NCI-H2196 (cell line): Measurements from ENCODE around the gene HPS6.
"Not testable (repeated sequence)": the region's sequence is repeated elsewhere in the genome, so short reads cannot be mapped to it uniquely, and the experiment has no call there.

ENCODE experiments used
- DNase-seq: peaks from one replicate; lab custom pipeline; 2025; ENCODE audit not compliant: unreplicated experiment; lab: John Stamatoyannopoulos, UW

Gene HPS6

DNA sequence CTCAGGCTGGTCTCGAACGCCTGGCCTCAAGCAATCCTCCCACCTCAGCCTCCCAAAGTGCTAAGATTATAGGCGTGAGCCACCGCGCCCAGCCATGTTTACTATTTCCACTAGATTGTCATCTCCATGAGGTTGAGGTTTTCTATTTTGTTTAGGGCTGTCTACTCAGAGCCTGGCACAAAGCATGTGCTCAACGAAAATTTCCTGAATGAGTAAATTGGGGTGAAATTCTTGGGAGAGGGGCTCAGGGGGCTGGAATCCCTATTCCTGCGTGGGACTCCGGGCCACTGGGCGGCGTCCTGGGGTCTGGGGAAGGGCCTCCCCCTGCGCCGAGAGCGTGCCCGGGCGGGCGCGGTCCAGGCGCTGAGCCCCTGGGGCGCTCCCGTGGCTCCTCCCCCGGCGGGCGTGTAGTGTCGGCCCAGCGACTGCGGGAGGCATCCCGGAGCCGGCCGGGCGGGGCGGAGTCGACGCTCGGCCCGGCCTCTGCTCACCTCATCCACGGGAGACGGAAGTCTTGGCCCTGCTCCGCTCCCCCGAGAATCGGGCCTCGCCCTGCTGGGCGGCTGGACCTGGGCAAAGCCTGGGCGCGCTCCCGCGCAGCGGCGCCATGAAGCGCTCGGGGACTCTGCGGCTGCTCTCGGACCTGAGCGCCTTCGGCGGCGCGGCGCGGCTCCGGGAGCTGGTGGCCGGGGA, at the start of gene HPS6:
HPS6 (plus strand) TSS at position 482 of the 693 bp plus-strand sequence; CDS start at position 608, 126 bp downstream.
- DNase-seq: peak; percentile 71

DNA sequence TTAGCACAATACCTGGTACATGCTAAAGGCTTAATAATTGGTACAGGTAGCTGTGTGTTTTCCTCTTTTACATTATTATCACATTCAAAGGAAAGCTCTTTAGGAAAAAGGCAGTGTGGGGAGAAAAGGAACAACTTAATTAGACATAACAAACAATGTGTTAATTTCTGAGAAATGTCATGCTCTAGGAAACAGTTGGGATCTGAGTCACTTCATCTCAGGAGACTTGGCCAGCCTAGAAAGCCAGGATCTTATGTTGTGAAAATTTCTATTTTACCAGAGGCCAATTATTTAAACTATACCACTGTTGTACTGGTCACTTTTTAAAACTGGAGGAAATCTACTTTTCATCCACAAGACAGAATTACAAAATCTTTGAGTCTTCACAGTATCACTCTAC, 48.7 kb upstream of the HPS6 start:
- DNase-seq: no peak

DNA sequence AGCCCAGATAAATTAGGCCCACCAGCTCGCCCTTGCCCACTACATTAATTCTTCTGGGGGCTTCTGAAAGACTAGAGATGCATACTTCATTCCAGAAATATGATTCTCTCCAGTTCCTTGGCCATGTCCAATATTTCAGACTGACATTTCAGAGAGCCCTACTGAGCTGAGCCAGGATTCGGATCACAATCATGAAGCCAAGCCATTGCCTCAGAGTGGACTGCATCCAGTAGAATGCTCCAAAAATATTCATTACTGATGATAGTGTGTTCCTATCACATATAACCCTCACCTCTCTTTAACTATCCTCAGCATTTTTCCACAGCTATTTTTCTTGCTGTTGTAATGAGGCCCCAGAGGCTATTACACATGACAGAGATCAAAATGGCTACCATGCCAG, 47.9 kb upstream of the HPS6 start:
- DNase-seq: no peak

DNA sequence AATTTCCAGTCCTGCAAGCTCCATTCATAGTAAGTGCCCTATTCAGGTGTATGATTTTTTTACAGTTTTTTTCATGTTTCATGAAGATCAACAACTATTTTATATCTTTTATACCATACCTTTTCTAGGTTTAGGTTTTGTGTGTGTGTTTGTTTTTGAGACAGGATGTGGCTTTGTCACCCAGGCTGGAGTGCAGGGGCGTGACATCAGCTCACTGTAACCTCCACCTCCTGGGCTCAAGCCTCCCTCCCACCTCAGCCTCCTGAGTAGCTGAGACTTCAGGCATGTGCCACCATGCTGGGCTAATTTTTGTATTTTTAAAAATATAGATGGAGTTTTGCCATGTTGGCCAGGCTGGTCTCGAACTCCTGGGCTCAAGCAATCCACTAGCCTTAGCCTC, 44.2 kb upstream of the HPS6 start:
- DNase-seq: no peak

DNA sequence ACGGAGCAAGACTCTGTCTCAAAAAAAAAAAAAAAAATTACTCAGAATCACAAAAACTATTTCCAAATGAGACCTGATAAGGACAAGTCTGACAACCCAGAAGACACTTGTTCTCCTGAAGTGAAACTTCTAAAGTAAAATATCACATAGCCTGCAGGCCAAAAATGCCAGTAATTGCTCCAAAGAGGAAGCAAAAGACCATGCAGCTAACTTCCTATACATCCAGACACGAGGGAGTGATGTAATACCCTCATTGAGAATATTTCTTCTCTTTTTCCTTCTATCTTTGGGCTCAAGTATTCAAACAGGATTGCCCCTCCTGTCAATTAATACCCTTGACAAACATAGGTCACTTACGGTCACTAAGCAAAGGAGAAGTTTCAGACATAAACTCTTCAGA, 40.4 kb upstream of the HPS6 start:
- DNase-seq: no peak

DNA sequence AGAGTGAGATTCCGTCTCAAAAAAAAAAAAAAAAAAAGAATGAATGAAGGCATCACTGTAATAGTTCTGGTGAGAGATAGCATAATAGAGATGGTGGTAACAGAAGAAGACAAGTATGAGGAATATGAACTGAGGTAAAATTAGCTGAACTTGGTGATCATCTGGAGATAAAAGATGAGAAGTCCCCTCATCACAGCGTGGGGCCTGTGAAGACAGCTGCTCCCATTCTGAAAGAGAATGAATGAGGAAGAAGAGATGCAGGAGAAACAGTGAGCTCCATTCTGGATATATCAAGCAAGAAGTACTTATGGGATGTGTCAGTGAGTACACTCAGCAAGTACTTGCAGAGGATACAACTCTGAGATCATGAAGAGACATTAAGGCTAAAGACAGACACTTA, 37.9 kb upstream of the HPS6 start:
- no peak for DNase-seq

DNA sequence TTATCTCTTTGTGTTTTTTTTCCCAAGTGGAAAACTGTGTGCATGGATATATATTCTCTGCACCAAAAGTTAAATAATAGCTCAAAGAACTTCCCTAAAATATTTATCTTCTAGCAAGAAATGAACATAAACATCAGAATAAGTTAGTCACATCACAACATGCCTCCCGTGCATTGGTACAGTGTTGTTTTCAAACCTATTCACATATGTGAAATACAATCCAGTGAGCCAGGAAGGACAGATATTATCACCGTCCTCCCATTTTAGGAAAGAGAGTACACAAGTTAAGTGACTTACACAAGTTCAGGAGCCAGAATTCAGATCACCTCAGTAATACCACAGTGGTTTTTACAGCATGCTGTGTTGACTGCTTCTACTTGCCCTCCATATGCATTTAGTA, 31.4 kb upstream of the HPS6 start:
- DNase-seq: no peak

DNA sequence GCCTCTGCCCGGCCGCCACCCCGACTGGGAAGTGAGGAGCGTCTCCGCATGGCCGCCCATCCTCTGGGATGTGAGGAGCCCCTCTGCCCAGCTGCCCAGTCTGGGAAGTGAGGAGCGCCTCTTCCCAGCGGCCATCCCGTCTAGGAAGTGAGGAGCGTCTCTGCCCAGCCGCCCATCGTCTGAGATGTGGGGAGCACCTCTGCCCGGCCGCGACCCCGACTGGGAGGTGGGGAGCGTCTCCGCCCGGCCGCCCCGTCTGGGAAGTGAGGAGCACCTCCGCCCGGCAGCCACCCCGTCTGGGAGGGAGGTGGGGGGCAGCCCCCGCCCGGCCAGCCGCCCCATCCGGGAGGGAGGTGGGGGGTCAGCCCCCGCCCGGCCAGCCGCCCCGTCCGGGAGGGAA, 29.3 kb upstream of the HPS6 start:
- not testable (repeated sequence) for DNase-seq

DNA sequence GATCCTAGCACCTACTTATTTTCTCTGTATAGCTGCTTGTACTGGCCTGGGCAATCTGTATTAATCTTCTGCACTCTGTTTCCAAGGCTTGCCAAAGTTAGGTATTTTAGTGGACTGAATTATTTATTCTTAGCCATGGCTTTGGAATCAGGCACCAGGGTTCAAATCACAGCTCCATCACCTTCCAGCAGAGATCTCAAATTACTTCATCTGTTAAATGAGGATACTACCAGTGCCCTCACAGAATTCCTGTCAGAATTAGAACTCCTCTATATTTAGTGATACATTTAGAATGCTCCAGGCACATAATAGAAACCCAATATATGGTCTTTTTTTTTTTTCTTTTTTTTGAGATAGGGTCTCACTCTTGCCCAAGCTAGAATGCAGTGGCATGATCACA, 26.7 kb upstream of the HPS6 start:
- no peak for DNase-seq

DNA sequence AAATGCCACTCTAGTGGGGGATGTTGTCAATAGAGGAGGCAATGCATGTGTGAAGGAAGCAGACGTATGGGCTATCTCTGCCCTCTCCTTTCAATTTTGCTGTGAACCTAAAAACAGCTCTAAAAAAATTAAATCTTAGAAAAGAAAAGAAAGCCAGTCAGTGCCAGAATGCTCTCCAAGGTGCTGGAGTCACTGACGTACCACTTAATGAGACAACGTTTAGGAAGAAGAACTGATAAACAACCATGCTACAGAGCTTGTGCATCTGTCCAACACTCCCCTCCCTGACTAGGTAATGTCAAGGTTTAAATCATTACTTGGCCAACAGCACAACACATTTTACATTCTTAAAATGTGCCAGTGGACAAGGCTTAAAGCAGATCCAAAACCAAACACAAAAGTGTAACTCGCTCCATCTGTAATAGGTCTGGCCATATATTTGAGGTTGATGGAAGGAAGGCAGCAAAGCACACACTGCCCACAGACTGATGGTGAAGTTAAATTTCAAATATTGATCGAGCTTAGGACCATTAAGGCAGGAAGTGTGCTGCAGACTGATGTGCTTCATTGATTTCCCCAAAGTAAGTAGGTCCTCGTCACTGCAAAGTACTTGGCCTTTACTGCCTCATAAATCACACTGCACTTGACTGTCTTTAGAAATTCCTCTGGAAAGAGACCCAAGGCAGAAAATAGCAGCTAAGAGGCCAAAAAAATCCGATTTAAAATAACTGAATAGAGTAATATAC, 24.7 kb upstream of the HPS6 start:
- no peak for DNase-seq

DNA sequence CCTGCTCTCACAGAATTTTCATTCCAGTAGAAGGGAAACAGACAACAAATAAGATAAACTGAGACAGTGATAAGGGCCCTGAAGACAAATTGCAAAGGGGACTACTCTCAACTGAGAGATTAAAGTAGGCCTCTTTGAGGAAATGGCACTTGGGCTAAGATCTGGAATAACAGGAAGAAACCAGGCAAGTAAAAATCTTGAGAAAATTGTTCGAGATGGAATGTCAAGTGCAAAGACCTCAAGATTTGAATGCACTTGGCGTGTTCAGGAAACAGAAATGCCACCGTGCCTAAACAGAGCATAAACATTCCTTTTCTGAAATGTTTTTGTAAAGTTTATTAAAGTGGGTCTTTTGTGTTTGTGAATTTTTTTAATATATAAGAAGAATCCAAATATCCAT, 19.9 kb upstream of the HPS6 start:
- DNase-seq: no peak

DNA sequence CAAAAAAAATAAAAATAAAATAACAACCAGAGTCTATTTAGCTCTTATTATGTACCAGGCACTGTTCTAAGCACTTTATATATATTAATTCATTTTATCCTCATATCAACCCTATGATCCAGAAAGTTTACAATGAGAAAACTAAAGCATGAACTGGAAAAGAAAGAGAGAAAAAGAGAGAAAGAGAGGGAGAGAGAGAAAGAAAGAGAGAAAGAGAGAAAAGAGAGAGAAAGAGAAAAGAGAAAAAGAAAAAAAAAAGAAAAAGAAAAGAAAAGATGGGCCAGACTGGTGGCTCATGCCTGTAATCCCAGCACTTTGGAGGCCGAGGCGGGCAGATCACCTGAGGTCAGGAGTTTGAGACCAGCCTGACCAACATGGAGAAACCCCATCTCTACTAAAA, 19.1 kb upstream of the HPS6 start:
- DNase-seq: no peak

DNA sequence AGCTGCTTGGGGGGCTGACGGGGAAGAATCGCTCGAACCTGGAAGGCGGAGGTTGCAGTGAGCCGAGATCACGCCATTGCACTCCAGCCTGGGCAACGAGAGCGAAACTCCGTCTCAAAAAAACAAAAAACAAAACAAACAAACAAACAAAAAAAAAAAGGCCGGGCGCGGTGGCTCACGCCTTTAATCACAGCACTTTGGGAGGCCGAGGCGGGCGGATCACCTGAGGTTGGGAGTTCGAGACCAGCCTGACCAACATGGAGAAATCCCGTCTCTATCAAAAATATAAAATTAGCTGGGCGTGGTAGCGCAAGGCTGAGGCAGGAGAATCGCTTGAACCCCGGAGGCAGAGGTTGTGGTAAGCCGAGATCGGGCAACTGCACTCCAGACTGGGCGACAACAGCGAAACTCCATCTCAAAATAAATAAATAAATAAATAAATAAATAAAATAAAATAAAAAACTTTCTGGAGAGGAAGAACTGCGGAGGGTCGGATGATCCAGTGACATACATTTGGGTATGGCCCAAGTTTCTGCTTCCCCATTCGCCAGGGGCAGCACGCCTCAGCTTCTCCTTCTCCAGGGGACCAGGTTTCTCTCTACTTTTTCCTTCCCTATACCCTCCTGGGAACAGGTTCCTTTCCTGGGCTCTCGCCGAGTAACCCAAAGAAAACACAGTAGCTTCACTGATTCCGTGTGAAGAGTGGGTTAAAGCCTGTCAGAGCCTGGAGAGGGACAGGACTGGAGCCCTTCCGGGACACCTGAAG, 10.1 kb upstream of the HPS6 start:
- not testable (repeated sequence) for DNase-seq

DNA sequence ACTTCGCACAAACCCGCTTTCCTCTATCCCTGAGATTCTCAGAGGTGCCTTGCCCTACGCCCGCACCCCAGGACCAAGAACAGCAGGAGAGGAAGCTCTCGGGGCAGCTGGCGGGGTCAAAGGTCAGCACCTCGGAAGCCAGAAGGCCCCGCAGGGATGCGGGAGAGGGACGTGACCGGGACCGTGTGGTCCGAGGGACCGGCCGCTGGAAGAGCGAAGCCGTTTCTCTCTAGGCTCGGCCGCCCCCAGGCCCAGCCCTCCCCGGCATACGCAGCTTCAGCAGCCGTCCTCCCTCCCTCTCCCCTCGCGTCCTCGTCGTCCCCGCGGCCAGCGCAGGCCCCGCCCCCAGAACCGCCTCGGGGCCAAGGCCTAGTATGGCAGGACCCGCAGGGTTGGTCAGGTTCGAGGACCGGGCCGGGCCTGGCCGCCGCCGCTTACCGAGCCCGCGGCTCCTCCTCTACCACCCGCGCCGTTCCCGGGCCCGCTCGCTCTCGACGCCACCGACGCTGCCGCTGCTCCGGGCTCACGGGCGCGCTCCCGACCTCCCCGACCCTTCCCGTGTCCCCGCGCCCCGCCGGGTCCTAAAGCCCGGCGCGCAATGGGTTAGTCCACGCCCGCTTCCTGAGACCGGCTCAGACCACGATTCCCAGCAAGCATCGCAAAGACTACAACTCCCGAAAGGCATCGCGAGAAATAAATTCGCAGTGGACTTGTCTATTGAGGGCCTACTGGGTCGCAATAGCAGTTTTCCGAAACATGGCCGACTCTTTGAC, 9.3 kb upstream of the HPS6 start, which contains the start of gene ARMH3:
ARMH3 (minus strand) TSS at position 527 of the 773 bp plus-strand sequence. CDS start 16,059 bp downstream, outside the sequence.
- DNase-seq: peak; percentile 87

DNA sequence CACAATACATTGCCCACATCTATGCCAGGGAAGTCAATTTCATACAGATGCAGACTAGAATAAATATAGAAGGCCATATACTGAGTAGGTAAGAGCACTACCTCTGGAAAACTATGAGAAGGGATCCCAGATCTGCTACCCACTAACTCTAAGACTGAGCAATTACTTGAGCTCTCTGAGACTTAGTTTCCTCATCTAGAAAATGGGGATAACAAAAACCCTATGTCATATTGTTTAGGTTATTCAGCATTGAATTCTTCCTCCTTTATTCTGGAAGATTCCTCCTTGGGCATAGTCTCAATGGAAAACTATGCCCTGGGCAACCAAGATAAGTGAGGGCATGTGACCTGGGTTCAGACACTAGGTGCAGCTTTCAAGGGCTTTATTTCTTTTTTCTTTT, 5.2 kb upstream of the HPS6 start:
- no peak for DNase-seq

DNA sequence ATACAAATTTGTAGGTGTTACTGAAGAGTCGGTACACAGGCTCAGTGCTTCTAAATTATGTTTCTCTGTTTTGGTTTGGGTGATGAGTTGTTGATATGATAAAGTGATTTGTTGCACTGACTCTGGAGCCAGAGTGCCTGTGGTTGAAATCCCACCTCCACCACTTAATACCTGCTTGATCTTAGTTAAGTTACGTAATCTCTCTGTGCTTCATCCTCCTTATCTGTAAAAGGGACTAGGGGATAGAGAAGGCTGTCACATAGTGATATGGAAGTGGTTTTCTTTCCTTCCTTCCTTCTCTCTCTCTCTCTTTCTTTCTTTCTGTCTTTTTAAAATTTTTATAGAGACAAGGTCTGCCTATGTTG, 664 bp upstream of the HPS6 start:
- DNase-seq: no peak

DNA sequence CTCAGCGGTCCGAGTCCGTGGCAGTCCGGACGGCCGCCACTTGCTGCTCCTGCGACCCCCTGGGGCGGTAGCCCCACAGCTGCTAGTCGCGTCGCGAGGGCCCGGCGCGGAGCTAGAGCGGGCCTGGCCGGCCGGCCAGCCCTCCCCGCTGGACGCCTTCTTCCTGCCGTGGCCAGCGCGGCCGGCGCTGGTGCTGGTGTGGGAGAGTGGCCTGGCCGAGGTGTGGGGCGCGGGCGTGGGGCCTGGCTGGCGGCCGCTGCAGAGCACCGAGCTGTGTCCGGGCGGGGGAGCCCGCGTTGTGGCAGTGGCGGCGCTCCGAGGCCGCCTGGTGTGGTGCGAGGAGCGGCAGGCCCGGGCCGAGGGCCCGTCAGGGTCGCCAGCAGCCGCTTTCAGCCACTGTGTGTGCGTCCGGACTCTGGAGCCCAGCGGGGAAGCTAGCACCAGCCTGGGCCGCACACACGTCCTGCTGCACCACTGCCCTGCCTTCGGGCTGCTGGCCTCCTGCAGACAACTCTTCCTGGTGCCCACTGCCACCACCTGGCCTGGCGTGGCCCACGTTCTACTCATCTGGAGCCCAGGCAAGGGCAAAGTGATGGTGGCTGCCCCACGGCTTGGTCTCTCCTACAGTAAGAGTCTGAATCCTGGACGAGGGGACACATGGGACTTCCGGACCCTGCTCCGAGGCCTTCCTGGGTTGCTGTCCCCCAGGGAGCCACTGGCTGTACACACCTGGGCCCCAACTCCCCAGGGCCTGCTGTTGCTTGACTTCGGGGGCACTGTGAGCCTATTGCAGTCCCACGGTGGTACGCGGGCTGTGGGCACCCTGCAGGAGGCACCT, 631 bp downstream of the HPS6 start:
- DNase-seq: no peak

DNA sequence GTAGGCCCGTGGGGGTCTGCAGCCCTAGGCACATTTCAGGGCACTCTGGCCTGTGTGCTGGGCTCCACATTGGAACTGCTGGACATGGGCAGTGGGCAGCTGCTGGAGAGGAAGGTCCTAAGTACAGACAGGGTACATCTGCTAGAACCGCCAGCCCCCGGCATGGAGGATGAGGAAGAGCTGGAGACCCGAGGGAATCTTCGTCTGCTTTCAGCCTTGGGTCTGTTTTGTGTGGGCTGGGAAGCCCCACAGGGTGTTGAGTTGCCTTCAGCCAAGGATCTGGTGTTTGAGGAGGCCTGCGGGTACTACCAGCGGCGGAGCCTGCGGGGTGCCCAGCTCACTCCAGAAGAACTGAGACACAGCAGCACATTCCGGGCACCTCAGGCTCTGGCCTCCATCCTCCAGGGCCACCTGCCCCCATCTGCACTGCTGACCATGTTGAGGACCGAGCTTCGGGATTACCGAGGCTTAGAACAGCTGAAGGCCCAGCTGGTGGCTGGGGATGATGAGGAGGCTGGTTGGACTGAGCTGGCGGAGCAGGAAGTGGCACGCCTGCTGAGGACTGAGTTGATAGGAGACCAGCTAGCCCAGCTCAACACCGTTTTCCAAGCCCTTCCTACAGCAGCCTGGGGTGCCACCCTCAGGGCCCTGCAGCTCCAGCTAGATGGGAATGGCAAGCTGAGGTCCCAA, 1.4 kb downstream of the HPS6 start:
- DNase-seq: no peak

DNA sequence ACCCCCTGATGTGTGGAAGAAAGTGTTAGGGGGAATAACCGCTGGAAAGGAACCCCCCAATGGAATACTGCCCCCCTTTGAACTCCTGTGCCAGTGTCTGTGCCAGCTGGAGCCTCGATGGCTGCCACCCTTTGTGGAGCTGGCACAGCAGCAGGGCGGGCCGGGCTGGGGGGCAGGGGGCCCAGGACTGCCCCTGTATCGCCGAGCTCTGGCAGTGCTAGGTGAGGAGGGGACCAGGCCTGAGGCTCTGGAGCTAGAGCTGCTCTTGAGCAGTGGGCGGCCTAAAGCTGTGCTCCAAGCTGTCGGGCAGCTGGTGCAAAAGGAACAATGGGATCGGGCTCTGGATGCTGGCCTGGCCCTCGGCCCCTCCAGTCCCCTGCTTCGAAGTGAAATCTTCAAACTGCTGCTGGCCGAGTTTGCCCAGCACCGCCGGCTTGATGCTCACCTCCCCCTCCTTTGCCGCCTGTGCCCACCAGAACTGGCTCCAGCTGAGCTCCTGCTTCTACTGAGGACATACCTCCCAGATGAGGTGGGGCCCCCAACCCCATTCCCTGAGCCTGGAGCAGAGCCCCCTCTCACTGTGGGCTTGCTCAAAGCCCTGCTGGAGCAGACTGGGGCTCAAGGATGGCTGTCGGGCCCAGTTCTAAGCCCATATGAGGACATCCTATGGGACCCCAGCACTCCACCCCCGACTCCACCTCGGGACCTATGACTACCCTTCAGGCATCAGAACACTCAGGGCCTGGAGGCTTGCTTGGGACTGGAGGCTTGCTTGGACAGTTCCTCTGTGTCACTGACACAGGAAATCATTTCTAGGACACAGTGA, 2.2 kb downstream of the HPS6 start:
- DNase-seq: no peak
